ENCODE data around the gene CXCL1.

Gene CXCL1

DNA sequence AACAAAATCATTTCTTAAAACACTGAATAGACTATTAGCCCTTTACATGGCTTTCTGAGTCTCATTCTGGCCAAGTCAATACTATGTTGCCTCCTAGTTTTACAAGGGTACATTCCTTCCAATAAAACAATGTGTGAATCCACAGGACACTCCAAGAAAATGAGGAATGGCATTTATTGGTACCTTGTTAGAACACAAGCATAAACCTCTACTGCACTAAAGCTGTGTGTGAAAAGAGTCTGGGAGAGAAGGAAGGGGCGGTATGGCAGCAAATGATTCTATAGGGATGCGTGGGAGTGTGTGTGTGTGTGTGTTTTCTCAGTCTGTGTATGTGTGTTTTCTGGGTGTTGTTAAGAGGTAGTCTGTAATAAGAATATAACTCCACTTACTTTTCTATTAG, 48.9 kb downstream of the CXCL1 start:
- DNase-seq (ENCODE audit: low read depth), result no peak

GRCh38 chr4:73919691-73920090, 50.5 kb downstream of the CXCL1 start:
- no peak for DNase-seq (ENCODE audit: low read depth)
